ENCODE results near the gene DIAPH2. TPM values are rescaled to one million over a fixed set of nuclear protein-coding genes. Genes with fewer than 3 reads are reported as not detected.

Gene DIAPH2
- total and polyA plus RNA-seq, 2 of the 13 experiments (the other 11 are each of a cell fraction or from before 2014, with no cell fraction given): 2.1 to 8.5 TPM

GRCh38 chrX:96705905-96706304, 21.3 kb downstream of the DIAPH2 start (continued):
- no peak for TF ChIP-seq AHDC1 (CRISPR knock-in tag; IDR thresholded peaks at IDR 0.05; ENCODE audit: borderline replicate concordance)

GRCh38 chrX:96707804-96708203, 23.2 kb downstream of the DIAPH2 start:
- CTCF ChIA-PET (ENCODE audit: low intra/inter-chr PET ratio, low total read pairs): no interaction called here
- Histone ChIP-seq H3K4me2 (ENCODE audit: low read depth, low read length) (no peak overlapping the region), H3K79me2 (ENCODE audit: insufficient read depth, low read length) (no peaks in the 10 kb centered on the region), H3K27ac (ENCODE audit: extremely low read length, insufficient read depth, low read length) (no peak overlapping the region), H2AFZ (ENCODE audit: low read length) (no peak overlapping the region), H3K27me3 (ENCODE audit: control insufficient read depth in 1 of 2, insufficient read depth in 2 of 2, low read length in 2 of 2) (no peaks in the 10 kb centered on the region), H4K20me1 (ENCODE audit: insufficient read depth, low read length) (no peaks in the 10 kb centered on the region), H3K4me3 (replicated peaks in 1 of 3; ENCODE audit: insufficient read depth in 1 of 3, low read depth in 2 of 3, low read length in 3 of 3) (no peak overlapping the region), H3K4me1 (ENCODE audit: insufficient read depth, low read length) (peaks cover 11% of the 10 kb centered on the region), H3K9me3 (ENCODE audit: low read length) (no peaks in the 10 kb centered on the region), H3K9ac (ENCODE audit: insufficient read depth, low read depth, low read length) (no peak overlapping the region), H3K36me3 (replicated peaks in 1 of 2; ENCODE audit: control insufficient read depth in 1 of 2, insufficient read depth in 2 of 2, low read length in 2 of 2) (no peaks in the 10 kb centered on the region)
- WGBS (ENCODE audit: low lambda C conversion rate): 100% methylated on average over 1 of the region's 1 CpG
- no peak for FAIRE-seq
- DNase-seq (ENCODE audit: low spot score): no peak
- in situ Hi-C loops (cut with HindIII; ENCODE audit: extremely low pct_ligation_motif_present, low pct_unique_long_range_greater_than_20kb) (no loop called here), intact Hi-C loops (cut with micrococcal nuclease; ENCODE audit: unreplicated experiment) (no loop called here)
- no peak for ATAC-seq
- BruUV-seq (replicated peaks): no TSS peak
- POLR2A ChIA-PET: no interaction called here
- TF ChIP-seq MNT (IDR thresholded peaks at IDR 0.05) (peak; percentile 23; the same call in 1 of the 2 replicates), ZNF468 (CRISPR knock-in tag; IDR thresholded peaks at IDR 0.05) (no peak), FUBP1 (CRISPR knock-in tag; IDR thresholded peaks at IDR 0.05; ENCODE audit: borderline replicate concordance) (no peak)

Measured in HepG2 (cell line).